Inferior parietal cortex (tissue), 1 donor: ENCODE results near the gene MEN1.
"Not testable (repeated sequence)": the region's sequence is repeated elsewhere in the genome, so short reads cannot be mapped to it uniquely, and the experiment has no call there.

ENCODE experiments used
- DNase-seq: peaks from one replicate; pipeline ENCODE4 v3.0.0-alpha.2; 2016; ENCODE audit errors: extremely low spot score

MEN1 gene

GRCh38 chr11:64833198-64833502, 22.8 kb upstream of the MEN1 start:
- no peak for DNase-seq

GRCh38 chr11:64832467-64833197, 22.3 kb upstream of the MEN1 start:
- no peak for DNase-seq

GRCh38 chr11:64831411-64831891, 21.1 kb upstream of the MEN1 start:
- no peak for DNase-seq

GRCh38 chr11:64829536-64830251, 19.3 kb upstream of the MEN1 start:
- DNase-seq, result no peak

- no peak for DNase-seq
Observed at GRCh38 chr11:64827451-64827839, 17.1 kb upstream of the MEN1 start.

- no peak for DNase-seq
Observed at GRCh38 chr11:64826578-64827450, 16.5 kb upstream of the MEN1 start.

- no peak for DNase-seq
Observed at GRCh38 chr11:64826062-64826461, 15.7 kb upstream of the MEN1 start.

- DNase-seq, result no peak
Observed at GRCh38 chr11:64823568-64824119, 13.3 kb upstream of the MEN1 start.

- DNase-seq, result no peak
Observed at GRCh38 chr11:64817476-64817875, 7.1 kb upstream of the MEN1 start.

GRCh38 chr11:64815433-64815832, 5.1 kb upstream of the MEN1 start:
- DNase-seq, result not testable (repeated sequence)

- no peak for DNase-seq
Observed at GRCh38 chr11:64814712-64815187, 4.4 kb upstream of the MEN1 start.

- no peak for DNase-seq
Observed at GRCh38 chr11:64813826-64814225, 3.5 kb upstream of the MEN1 start.

- DNase-seq, result no peak
Observed at GRCh38 chr11:64810891-64811272, 531 bp upstream of the MEN1 start.

GRCh38 chr11:64809781-64810241, 540 bp downstream of the MEN1 start:
- no peak for DNase-seq

- DNase-seq, result no peak
Observed at GRCh38 chr11:64805481-64805880, 4.9 kb downstream of the MEN1 start.

GRCh38 chr11:64804346-64805210, 5.8 kb downstream of the MEN1 start:
- no peak for DNase-seq

GRCh38 chr11:64803846-64804345, 6.5 kb downstream of the MEN1 start:
- no peak for DNase-seq

GRCh38 chr11:64803158-64803845, 7.0 kb downstream of the MEN1 start, which contains the start of gene MAP4K2:
TSS of gene MAP4K2 (minus strand) at chr11:64803214. CDS start at chr11:64803149, 65 bp downstream.
- peak; percentile 74 for DNase-seq

- no peak for DNase-seq
Observed at GRCh38 chr11:64802370-64803157, 7.8 kb downstream of the MEN1 start.
